SK-N-MC (cell line): ENCODE measurements around the gene C17orf107.

Experiments used
- EZH2 ChIP-seq: fragments of 200-600 bp; sonication (generic); IDR thresholded peaks from one replicate; pipeline ENCODE4 v1.6.1; 2017; ENCODE audit warnings: antibody characterized with exemption
- FOXP2 ChIP-seq: optimal IDR thresholded peaks from 2 replicates; pipeline ENCODE3; 2011; ENCODE audit warnings: mild to moderate bottlenecking, moderate library complexity; ENCODE audit not compliant: insufficient read depth; ENCODE audit errors: extremely low read length, control extremely low read depth
- POLR2AphosphoS5 ChIP-seq: IDR thresholded peaks from 2 replicates; pipeline ENCODE4 v1.6.1; 2012; ENCODE audit warnings: mild to moderate bottlenecking, low read depth, low read length, borderline replicate concordance

DNA sequence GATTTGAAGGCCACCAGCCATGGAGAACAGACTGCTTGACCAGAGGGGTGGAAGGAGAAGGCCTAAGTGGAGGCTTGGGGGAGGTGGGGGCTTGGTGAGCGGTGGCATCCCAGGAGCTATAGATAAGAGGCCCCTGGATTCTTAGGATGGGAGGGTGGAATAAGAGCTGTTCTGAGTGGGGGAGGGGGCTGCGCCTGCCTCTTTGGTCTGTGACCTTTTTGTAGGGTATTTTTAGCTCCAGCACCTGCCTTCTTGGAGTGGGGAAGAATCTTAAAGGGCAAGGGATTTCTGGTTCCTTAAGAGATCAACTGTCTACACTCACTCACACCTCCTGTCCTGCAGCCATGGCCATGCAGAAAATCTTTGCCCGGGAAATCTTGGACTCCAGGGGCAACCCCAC is 52.1 kb downstream of the C17orf107 start:
- TF ChIP-seq EZH2 (no peak), POLR2AphosphoS5 (no peak), FOXP2 (no peak)
